GM12801 (cell line): ENCODE results near the gene STK11.

ENCODE experiments used
- CTCF ChIP-seq: IDR thresholded peaks from one replicate; pipeline ENCODE4 v1.5.1; 2011; ENCODE audit warnings: control low read depth; ENCODE audit not compliant: insufficient read length; ENCODE audit errors: extremely low read depth

Gene STK11

GRCh38 chr19:1266916-1267476 is 61.4 kb downstream of the STK11 start:
- no peak for TF ChIP-seq CTCF

- TF ChIP-seq CTCF, result no peak
Observed at GRCh38 chr19:1267477-1268225, 62.1 kb downstream of the STK11 start.

GRCh38 chr19:1268226-1269064 is 62.9 kb downstream of the STK11 start:
- TF ChIP-seq CTCF, result no peak

- TF ChIP-seq CTCF, result no peak
Observed at GRCh38 chr19:1269065-1269477, 63.5 kb downstream of the STK11 start, which contains the start of gene CIRBP. CIRBP (plus strand) TSS chr19:1269332; CDS start chr19:1270934, 1,602 bp downstream.

GRCh38 chr19:1269478-1270212 is 64.1 kb downstream of the STK11 start:
- TF ChIP-seq CTCF, result no peak

- TF ChIP-seq CTCF, result no peak
Observed at GRCh38 chr19:1270213-1270853, 64.8 kb downstream of the STK11 start.
